HG02610 (cell line): ENCODE measurements around the gene VPS13D.
"Not testable (repeated sequence)": the region's sequence is repeated elsewhere in the genome, so short reads cannot be mapped to it uniquely, and the experiment has no call there.

ENCODE experiments used
- ATAC-seq: cut with Tn5 transposase; IDR thresholded peaks from one replicate; pipeline ENCODE4 v1.9.1; 2021; ENCODE audit warnings: mild to moderate bottlenecking, moderate library complexity; ENCODE audit not compliant: unreplicated experiment

Gene VPS13D

GRCh38 chr1:12200208-12200607 is 29.6 kb upstream of the VPS13D start:
- ATAC-seq = no peak

GRCh38 chr1:12201352-12202189 is 28.3 kb upstream of the VPS13D start:
- ATAC-seq = no peak

GRCh38 chr1:12202190-12202497 is 27.7 kb upstream of the VPS13D start:
- ATAC-seq = no peak

GRCh38 chr1:12202577-12202976 is 27.3 kb upstream of the VPS13D start:
- no peak for ATAC-seq

- ATAC-seq = no peak
Observed at GRCh38 chr1:12203216-12204007, 26.4 kb upstream of the VPS13D start.

- ATAC-seq = no peak
Observed at GRCh38 chr1:12204140-12204539, 25.7 kb upstream of the VPS13D start.

GRCh38 chr1:12204754-12205658 is 24.8 kb upstream of the VPS13D start:
- no peak for ATAC-seq

GRCh38 chr1:12206238-12206637 is 23.6 kb upstream of the VPS13D start:
- ATAC-seq = no peak

GRCh38 chr1:12206792-12207424 is 22.9 kb upstream of the VPS13D start:
- no peak for ATAC-seq

- ATAC-seq = no peak
Observed at GRCh38 chr1:12208271-12208670, 21.6 kb upstream of the VPS13D start.

- no peak for ATAC-seq
Observed at GRCh38 chr1:12208764-12209494, 20.9 kb upstream of the VPS13D start.

GRCh38 chr1:12209495-12209832 is 20.4 kb upstream of the VPS13D start:
- ATAC-seq = no peak

GRCh38 chr1:12215118-12215961 is 14.5 kb upstream of the VPS13D start:
- no peak for ATAC-seq

- ATAC-seq = no peak
Observed at GRCh38 chr1:12219800-12220199, 10.0 kb upstream of the VPS13D start.

GRCh38 chr1:12220890-12221289 is 8.9 kb upstream of the VPS13D start:
- ATAC-seq = no peak

GRCh38 chr1:12222700-12223099 is 7.1 kb upstream of the VPS13D start:
- not testable (repeated sequence) for ATAC-seq

GRCh38 chr1:12224092-12224491 is 5.7 kb upstream of the VPS13D start:
- ATAC-seq = not testable (repeated sequence)

- ATAC-seq = no peak
Observed at GRCh38 chr1:12228979-12229378, 851 bp upstream of the VPS13D start.

GRCh38 chr1:12229386-12229834 is 420 bp upstream of the VPS13D start:
- ATAC-seq = no peak
